GM23338 (cell line): Measurements from ENCODE around the gene ASCL5. TPM values are rescaled to one million over a fixed set of nuclear protein-coding genes. Genes with fewer than 3 reads are reported as not detected.

Experiments
- ATAC-seq: fragments of 200-7000 bp; cut with Tn5 transposase; 3 replicates; pipeline ENCODE4 v1.9.1; 2020
- DNase-seq: peaks from one replicate; pipeline ENCODE4 v3.0.0-alpha.2; 2015; ENCODE audit warnings: low spot score
- H2AFZ ChIP-seq: fragments of 200-600 bp; sonication (generic); 2 replicates; pipeline ENCODE4 v1.8.0; 2016; ENCODE audit warnings: antibody characterized with exemption, mild to moderate bottlenecking, moderate library complexity
- H3F3A ChIP-seq: fragments of 200-600 bp; sonication (generic); replicated peaks from 2 replicates; pipeline ENCODE4 v1.8.0; 2017; ENCODE audit warnings: antibody characterized with exemption, mixed run types, low read depth
- H3K27ac ChIP-seq: fragments of 200-600 bp; sonication (generic); 2 replicates; pipeline ENCODE4 v1.6.1; 2016; ENCODE audit warnings: low read depth
- H3K27me3 ChIP-seq: fragments of 200-600 bp; sonication (generic); 2 replicates; pipeline ENCODE4 v1.8.0; 2016; ENCODE audit warnings: mild to moderate bottlenecking, mixed run types, moderate library complexity; ENCODE audit not compliant: insufficient read depth
- H3K36me3 ChIP-seq: fragments of 200-600 bp; sonication (generic); 2 replicates; pipeline ENCODE4 v1.8.0; 2016; ENCODE audit warnings: mild to moderate bottlenecking; ENCODE audit not compliant: insufficient read depth
- H3K4me1 ChIP-seq: fragments of 200-600 bp; sonication (generic); 2 replicates; pipeline ENCODE4 v1.8.0; 2016; ENCODE audit warnings: mild to moderate bottlenecking, moderate library complexity; ENCODE audit not compliant: insufficient read depth
- H3K4me2 ChIP-seq: fragments of 200-600 bp; sonication (generic); 2 replicates; pipeline ENCODE4 v1.7.1; 2017; ENCODE audit warnings: mixed run types
- H3K4me3 ChIP-seq: fragments of 200-600 bp; sonication (generic); 2 replicates; pipeline ENCODE4 v1.6.1; 2016; ENCODE audit warnings: mixed run types
- H3K79me2 ChIP-seq: fragments of 200-600 bp; sonication (generic); replicated peaks from 2 replicates; pipeline ENCODE4 v1.8.0; 2017; ENCODE audit warnings: mild to moderate bottlenecking; ENCODE audit not compliant: insufficient read depth
- H3K9me2 ChIP-seq: fragments of 200-600 bp; sonication (generic); 2 replicates; pipeline ENCODE4 v1.8.0; 2017; ENCODE audit not compliant: insufficient read depth
- H4K20me1 ChIP-seq: fragments of 200-600 bp; sonication (generic); replicated peaks from 2 replicates; pipeline ENCODE4 v1.8.0; 2017; ENCODE audit warnings: mild to moderate bottlenecking; ENCODE audit not compliant: insufficient read depth
- H3K27ac Mint-ChIP-seq: 2 replicates; pipeline ENCODE4 v1.8.0; 2020; ENCODE audit warnings: inconsistent platforms, mild to moderate bottlenecking, moderate library complexity, mixed read lengths
- H3K27me3 Mint-ChIP-seq: 3 replicates; pipeline ENCODE4 v1.8.0; 2022; ENCODE audit warnings: low read depth, mild to moderate bottlenecking, moderate library complexity, mixed read lengths, inconsistent platforms; ENCODE audit not compliant: insufficient read depth, poor library complexity
- H3K36me3 Mint-ChIP-seq: 3 replicates; pipeline ENCODE4 v1.8.0; 2021; ENCODE audit warnings: low read depth, mild to moderate bottlenecking, inconsistent platforms, moderate library complexity, mixed read lengths
- H3K4me1 Mint-ChIP-seq: 3 replicates; pipeline ENCODE4 v1.8.0; 2020; ENCODE audit warnings: mild to moderate bottlenecking, inconsistent platforms, mixed read lengths
- H3K4me3 Mint-ChIP-seq: 3 replicates; pipeline ENCODE4 v1.8.0; 2021; ENCODE audit warnings: moderate library complexity, mild to moderate bottlenecking, inconsistent platforms, mixed read lengths
- H3K9me3 Mint-ChIP-seq: 3 replicates; pipeline ENCODE4 v1.8.0; 2020; ENCODE audit warnings: moderate library complexity, mild to moderate bottlenecking, inconsistent platforms, mixed read lengths
- EZH2 ChIP-seq: fragments of 200-600 bp; sonication (generic); IDR thresholded peaks from one replicate; pipeline ENCODE4 v1.8.0; 2017; ENCODE audit warnings: antibody characterized with exemption, mild to moderate bottlenecking, low read depth; ENCODE audit not compliant: unreplicated experiment
- POLR2AphosphoS5 ChIP-seq: IDR thresholded peaks from 2 replicates; pipeline ENCODE4 v1.6.1; 2016; ENCODE audit warnings: antibody characterized with exemption, low read depth
- STAT1 ChIP-seq: IDR thresholded peaks from one replicate; pipeline ENCODE4 v1.6.1; 2016; ENCODE audit warnings: antibody characterized with exemption; ENCODE audit not compliant: unreplicated experiment
- ZNF114 ChIP-seq: fragments of 250-450 bp; sonication (Bioruptor Pico); IDR thresholded peaks from 2 replicates; pipeline ENCODE4 v1.5.0; 2020; ENCODE audit warnings: mild to moderate bottlenecking, moderate library complexity
- polyA plus RNA-seq: library from polyadenylated mRNA; unstranded; fragments of >200 nt; fragmentation: Nextera tagmentation; extraction: Ambion mirVana; gene quantifications from 2 replicates; pipeline ENCODE4 v1.2.1, GENCODE V29; 2016
- total RNA-seq: library from RNA; depleted of rRNA; stranded (reverse); fragments of >200 nt; shearing (Covaris generic); gene quantifications from 2 replicates; pipeline ENCODE4 v1.2.3, GENCODE V29; 2014
- TF ChIP-seq, protein P1 (sequence below): fragments of 250-450 bp; sonication (Bioruptor Pico); IDR thresholded peaks from 2 replicates; pipeline ENCODE4 v1.5.0; 2020; ENCODE audit warnings: mild to moderate bottlenecking, moderate library complexity
- TF ChIP-seq, protein P2 (sequence below): IDR thresholded peaks from 2 replicates; pipeline ENCODE4 v1.6.1; 2016; ENCODE audit warnings: antibody characterized with exemption
- TF ChIP-seq, protein P3 (sequence below): IDR thresholded peaks from one replicate; pipeline ENCODE4 v1.6.1; 2018; ENCODE audit warnings: antibody characterized with exemption; ENCODE audit not compliant: unreplicated experiment

Gene ASCL5
- total and polyA plus RNA-seq, 2 experiments from 2014 or later, result not detected

- Mint-ChIP-seq H3K27ac (no peak overlapping the region), H3K9me3 (no peaks in the 10 kb centered on the region), H3K27me3 (peaks cover 2% of the 10 kb centered on the region), H3K36me3 (no peaks in the 10 kb centered on the region), H3K4me1 (peaks cover 24% of the 10 kb centered on the region), H3K4me3 (no peak overlapping the region)
- Histone ChIP-seq H3K36me3 (no peaks in the 10 kb centered on the region), H3K27ac (no peak overlapping the region), H3K27me3 (peaks cover 9% of the 10 kb centered on the region; the same call in 1 of the 2 replicates), H3K4me1 (peaks cover 22% of the 10 kb centered on the region), H2AFZ (0 out of 2 replicates have a peak overlapping the region, but pooled peaks have one; percentile 52), H4K20me1 (no peaks in the 10 kb centered on the region), H3K79me2 (no peaks in the 10 kb centered on the region), H3K4me2 (no peak overlapping the region), H3K4me3 (no peak overlapping the region), H3K9me2 (no peaks in the 10 kb centered on the region), H3F3A (0 out of 2 replicates have a peak, but pooled peaks cover 5% of the 10 kb centered on the region)
- DNase-seq, result no peak
- no peak for ATAC-seq
- TF ChIP-seq EZH2, result no peak
Measured at GRCh38 chr1:201172999-201173610, 46.1 kb upstream of the ASCL5 start.

- Mint-ChIP-seq H3K36me3 (no peaks in the 10 kb centered on the region), H3K4me3 (no peak overlapping the region; the same call in 2 of the 3 replicates)
- TF ChIP-seq ZNF114 (CRISPR knock-in tag) (no peak), EZH2 (no peak), STAT1 (no peak), POLR2AphosphoS5 (no peak)
- TF ChIP-seq, protein P1, sequence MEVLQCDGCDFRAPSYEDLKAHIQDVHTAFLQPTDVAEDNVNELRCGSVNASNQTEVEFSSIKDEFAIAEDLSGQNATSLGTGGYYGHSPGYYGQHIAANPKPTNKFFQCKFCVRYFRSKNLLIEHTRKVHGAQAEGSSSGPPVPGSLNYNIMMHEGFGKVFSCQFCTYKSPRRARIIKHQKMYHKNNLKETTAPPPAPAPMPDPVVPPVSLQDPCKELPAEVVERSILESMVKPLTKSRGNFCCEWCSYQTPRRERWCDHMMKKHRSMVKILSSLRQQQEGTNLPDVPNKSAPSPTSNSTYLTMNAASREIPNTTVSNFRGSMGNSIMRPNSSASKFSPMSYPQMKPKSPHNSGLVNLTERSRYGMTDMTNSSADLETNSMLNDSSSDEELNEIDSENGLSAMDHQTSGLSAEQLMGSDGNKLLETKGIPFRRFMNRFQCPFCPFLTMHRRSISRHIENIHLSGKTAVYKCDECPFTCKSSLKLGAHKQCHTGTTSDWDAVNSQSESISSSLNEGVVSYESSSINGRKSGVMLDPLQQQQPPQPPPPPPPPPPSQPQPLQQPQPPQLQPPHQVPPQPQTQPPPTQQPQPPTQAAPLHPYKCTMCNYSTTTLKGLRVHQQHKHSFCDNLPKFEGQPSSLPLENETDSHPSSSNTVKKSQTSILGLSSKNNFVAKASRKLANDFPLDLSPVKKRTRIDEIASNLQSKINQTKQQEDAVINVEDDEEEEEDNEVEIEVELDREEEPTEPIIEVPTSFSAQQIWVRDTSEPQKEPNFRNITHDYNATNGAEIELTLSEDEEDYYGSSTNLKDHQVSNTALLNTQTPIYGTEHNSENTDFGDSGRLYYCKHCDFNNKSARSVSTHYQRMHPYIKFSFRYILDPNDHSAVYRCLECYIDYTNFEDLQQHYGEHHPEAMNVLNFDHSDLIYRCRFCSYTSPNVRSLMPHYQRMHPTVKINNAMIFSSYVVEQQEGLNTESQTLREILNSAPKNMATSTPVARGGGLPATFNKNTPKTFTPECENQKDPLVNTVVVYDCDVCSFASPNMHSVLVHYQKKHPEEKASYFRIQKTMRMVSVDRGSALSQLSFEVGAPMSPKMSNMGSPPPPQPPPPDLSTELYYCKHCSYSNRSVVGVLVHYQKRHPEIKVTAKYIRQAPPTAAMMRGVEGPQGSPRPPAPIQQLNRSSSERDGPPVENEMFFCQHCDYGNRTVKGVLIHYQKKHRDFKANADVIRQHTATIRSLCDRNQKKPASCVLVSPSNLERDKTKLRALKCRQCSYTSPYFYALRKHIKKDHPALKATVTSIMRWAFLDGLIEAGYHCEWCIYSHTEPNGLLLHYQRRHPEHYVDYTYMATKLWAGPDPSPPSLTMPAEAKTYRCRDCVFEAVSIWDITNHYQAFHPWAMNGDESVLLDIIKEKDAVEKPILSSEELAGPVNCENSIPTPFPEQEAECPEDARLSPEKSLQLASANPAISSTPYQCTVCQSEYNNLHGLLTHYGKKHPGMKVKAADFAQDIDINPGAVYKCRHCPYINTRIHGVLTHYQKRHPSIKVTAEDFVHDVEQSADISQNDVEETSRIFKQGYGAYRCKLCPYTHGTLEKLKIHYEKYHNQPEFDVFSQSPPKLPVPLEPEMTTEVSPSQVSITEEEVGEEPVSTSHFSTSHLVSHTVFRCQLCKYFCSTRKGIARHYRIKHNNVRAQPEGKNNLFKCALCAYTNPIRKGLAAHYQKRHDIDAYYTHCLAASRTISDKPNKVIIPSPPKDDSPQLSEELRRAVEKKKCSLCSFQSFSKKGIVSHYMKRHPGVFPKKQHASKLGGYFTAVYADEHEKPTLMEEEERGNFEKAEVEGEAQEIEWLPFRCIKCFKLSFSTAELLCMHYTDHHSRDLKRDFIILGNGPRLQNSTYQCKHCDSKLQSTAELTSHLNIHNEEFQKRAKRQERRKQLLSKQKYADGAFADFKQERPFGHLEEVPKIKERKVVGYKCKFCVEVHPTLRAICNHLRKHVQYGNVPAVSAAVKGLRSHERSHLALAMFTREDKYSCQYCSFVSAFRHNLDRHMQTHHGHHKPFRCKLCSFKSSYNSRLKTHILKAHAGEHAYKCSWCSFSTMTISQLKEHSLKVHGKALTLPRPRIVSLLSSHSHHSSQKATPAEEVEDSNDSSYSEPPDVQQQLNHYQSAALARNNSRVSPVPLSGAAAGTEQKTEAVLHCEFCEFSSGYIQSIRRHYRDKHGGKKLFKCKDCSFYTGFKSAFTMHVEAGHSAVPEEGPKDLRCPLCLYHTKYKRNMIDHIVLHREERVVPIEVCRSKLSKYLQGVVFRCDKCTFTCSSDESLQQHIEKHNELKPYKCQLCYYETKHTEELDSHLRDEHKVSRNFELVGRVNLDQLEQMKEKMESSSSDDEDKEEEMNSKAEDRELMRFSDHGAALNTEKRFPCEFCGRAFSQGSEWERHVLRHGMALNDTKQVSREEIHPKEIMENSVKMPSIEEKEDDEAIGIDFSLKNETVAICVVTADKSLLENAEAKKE, result no peak
- TF ChIP-seq, protein P2, sequence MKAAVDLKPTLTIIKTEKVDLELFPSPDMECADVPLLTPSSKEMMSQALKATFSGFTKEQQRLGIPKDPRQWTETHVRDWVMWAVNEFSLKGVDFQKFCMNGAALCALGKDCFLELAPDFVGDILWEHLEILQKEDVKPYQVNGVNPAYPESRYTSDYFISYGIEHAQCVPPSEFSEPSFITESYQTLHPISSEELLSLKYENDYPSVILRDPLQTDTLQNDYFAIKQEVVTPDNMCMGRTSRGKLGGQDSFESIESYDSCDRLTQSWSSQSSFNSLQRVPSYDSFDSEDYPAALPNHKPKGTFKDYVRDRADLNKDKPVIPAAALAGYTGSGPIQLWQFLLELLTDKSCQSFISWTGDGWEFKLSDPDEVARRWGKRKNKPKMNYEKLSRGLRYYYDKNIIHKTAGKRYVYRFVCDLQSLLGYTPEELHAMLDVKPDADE, result no peak
- TF ChIP-seq, protein P3, sequence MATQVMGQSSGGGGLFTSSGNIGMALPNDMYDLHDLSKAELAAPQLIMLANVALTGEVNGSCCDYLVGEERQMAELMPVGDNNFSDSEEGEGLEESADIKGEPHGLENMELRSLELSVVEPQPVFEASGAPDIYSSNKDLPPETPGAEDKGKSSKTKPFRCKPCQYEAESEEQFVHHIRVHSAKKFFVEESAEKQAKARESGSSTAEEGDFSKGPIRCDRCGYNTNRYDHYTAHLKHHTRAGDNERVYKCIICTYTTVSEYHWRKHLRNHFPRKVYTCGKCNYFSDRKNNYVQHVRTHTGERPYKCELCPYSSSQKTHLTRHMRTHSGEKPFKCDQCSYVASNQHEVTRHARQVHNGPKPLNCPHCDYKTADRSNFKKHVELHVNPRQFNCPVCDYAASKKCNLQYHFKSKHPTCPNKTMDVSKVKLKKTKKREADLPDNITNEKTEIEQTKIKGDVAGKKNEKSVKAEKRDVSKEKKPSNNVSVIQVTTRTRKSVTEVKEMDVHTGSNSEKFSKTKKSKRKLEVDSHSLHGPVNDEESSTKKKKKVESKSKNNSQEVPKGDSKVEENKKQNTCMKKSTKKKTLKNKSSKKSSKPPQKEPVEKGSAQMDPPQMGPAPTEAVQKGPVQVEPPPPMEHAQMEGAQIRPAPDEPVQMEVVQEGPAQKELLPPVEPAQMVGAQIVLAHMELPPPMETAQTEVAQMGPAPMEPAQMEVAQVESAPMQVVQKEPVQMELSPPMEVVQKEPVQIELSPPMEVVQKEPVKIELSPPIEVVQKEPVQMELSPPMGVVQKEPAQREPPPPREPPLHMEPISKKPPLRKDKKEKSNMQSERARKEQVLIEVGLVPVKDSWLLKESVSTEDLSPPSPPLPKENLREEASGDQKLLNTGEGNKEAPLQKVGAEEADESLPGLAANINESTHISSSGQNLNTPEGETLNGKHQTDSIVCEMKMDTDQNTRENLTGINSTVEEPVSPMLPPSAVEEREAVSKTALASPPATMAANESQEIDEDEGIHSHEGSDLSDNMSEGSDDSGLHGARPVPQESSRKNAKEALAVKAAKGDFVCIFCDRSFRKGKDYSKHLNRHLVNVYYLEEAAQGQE, result no peak
Measured at GRCh38 chr1:201172326-201172725, 45.3 kb upstream of the ASCL5 start.

More at GRCh38 chr1:201172326-201172725, 45.3 kb upstream of the ASCL5 start:
- no peaks in the 10 kb centered on the region for H3K79me2 ChIP-seq
- H3K4me1 ChIP-seq, result peaks cover 22% of the 10 kb centered on the region
- H3F3A ChIP-seq, result 0 out of 2 replicates have a peak, but pooled peaks cover 5% of the 10 kb centered on the region
- no peak overlapping the region for H3K27ac Mint-ChIP-seq
- H3K27me3 Mint-ChIP-seq, result peaks cover 2% of the 10 kb centered on the region
- H3K4me2 ChIP-seq, result no peak overlapping the region
- peaks cover 9% of the 10 kb centered on the region; the same call in 1 of the 2 replicates for H3K27me3 ChIP-seq
- H3K4me3 ChIP-seq, result peak overlapping the region; percentile 88; the same call in 1 of the 2 replicates
- no peak overlapping the region for H2AFZ ChIP-seq
- ATAC-seq, result no peak
- no peaks in the 10 kb centered on the region for H3K36me3 ChIP-seq
- H3K27ac ChIP-seq, result no peak overlapping the region
- H3K4me1 Mint-ChIP-seq, result peaks cover 24% of the 10 kb centered on the region
- H3K9me3 Mint-ChIP-seq, result no peaks in the 10 kb centered on the region
- no peaks in the 10 kb centered on the region for H3K9me2 ChIP-seq
- DNase-seq, result no peak
- H4K20me1 ChIP-seq, result no peaks in the 10 kb centered on the region
